Loucy (cell line): ENCODE measurements around the gene PRDM12.

Experiments used
- H2AFZ ChIP-seq: fragments of 200-600 bp; sonication (generic); 2 replicates; pipeline ENCODE4 v1.6.0; 2016; ENCODE audit warnings: antibody characterized with exemption, mild to moderate bottlenecking, low read length, moderate library complexity
- H3F3A ChIP-seq: fragments of 200-600 bp; 2 replicates; pipeline ENCODE4 v1.6.0; 2016; ENCODE audit warnings: antibody characterized with exemption, low read depth, mild to moderate bottlenecking
- H3K27me3 ChIP-seq: fragments of 200-600 bp; sonication (generic); 2 replicates; pipeline ENCODE4 v1.6.1; 2014; ENCODE audit warnings: low read length, mild to moderate bottlenecking; ENCODE audit not compliant: insufficient read depth, poor library complexity, severe bottlenecking
- H3K36me3 ChIP-seq: fragments of 200-600 bp; sonication (generic); 2 replicates; pipeline ENCODE4 v1.6.1; 2016; ENCODE audit warnings: low read length; ENCODE audit not compliant: insufficient read depth
- H3K4me1 ChIP-seq: fragments of 200-600 bp; sonication (generic); 2 replicates; pipeline ENCODE4 v1.5.1; 2014; ENCODE audit warnings: low read length, mild to moderate bottlenecking; ENCODE audit not compliant: insufficient read depth, poor library complexity, severe bottlenecking
- H3K4me2 ChIP-seq: fragments of 200-600 bp; sonication (generic); 2 replicates; pipeline ENCODE4 v1.6.0; 2014; ENCODE audit warnings: antibody characterized with exemption, low read length, low read depth, mild to moderate bottlenecking; ENCODE audit not compliant: poor library complexity, severe bottlenecking
- H3K4me3 ChIP-seq: fragments of 200-600 bp; sonication (generic); 2 replicates; pipeline ENCODE4 v1.5.1; 2014; ENCODE audit warnings: low read length, mild to moderate bottlenecking, mixed read lengths; ENCODE audit not compliant: poor library complexity, severe bottlenecking
- H3K79me2 ChIP-seq: fragments of 200-600 bp; sonication (generic); 2 replicates; pipeline ENCODE4 v1.6.1; 2014; ENCODE audit warnings: low read length; ENCODE audit not compliant: insufficient read depth
- H3K9ac ChIP-seq: fragments of 200-600 bp; sonication (generic); 2 replicates; pipeline ENCODE4 v1.6.0; 2014; ENCODE audit warnings: mild to moderate bottlenecking, low read depth, low read length, moderate library complexity; ENCODE audit not compliant: poor library complexity, severe bottlenecking
- H3K9me2 ChIP-seq: fragments of 200-600 bp; sonication (generic); replicated peaks from 2 replicates; pipeline ENCODE4 v1.6.1; 2016; ENCODE audit warnings: low read depth, low read length, mixed read lengths
- H3K9me3 ChIP-seq: fragments of 200-600 bp; sonication (generic); 2 replicates; pipeline ENCODE4 v1.6.1; 2014; ENCODE audit warnings: mild to moderate bottlenecking, antibody characterized with exemption, low read length, low read depth; ENCODE audit not compliant: insufficient read depth
- H4K20me1 ChIP-seq: fragments of 200-600 bp; sonication (generic); 2 replicates; pipeline ENCODE4 v1.6.0; 2014; ENCODE audit warnings: antibody characterized with exemption, low read length, mild to moderate bottlenecking; ENCODE audit not compliant: insufficient read depth, poor library complexity, severe bottlenecking
- CTCF ChIP-seq: fragments of 200-600 bp; sonication (generic); conservative IDR thresholded peaks from 2 replicates; pipeline ENCODE4 v1.5.1; 2014; ENCODE audit warnings: mild to moderate bottlenecking, antibody characterized with exemption, low read length
- EZH2phosphoT487 ChIP-seq: fragments of 200-600 bp; IDR thresholded peaks from 2 replicates; pipeline ENCODE4 v1.6.1; 2018; ENCODE audit warnings: antibody characterized with exemption, mild to moderate bottlenecking, moderate library complexity, borderline replicate concordance

Gene PRDM12

GRCh38 chr9:130696139-130696650, 31.8 kb downstream of the PRDM12 start:
- no peak overlapping the region for H2AFZ ChIP-seq
- TF ChIP-seq EZH2phosphoT487 (no peak), CTCF (no peak)
- H4K20me1 ChIP-seq: peaks cover 17% of the 10 kb centered on the region
- H3K9me2 ChIP-seq: no peaks in the 10 kb centered on the region
- peaks cover 45% of the 10 kb centered on the region for H3K79me2 ChIP-seq
- H3K4me3 ChIP-seq: peak overlapping the region; percentile 11
- H3K4me1 ChIP-seq: peaks cover 10% of the 10 kb centered on the region
- H3K36me3 ChIP-seq: peaks cover 26% of the 10 kb centered on the region; the same call in 1 of the 2 replicates
- H3K9me3 ChIP-seq: no peaks in the 10 kb centered on the region
- H3F3A ChIP-seq: no peaks in the 10 kb centered on the region
- H3K27me3 ChIP-seq: no peaks in the 10 kb centered on the region
- H3K4me2 ChIP-seq: peak overlapping the region; percentile 78
- peak overlapping the region; percentile 39 for H3K9ac ChIP-seq

- Histone ChIP-seq H2AFZ (no peak overlapping the region), H3K4me2 (peak overlapping the region; percentile 78), H3K9me2 (no peaks in the 10 kb centered on the region), H3F3A (no peaks in the 10 kb centered on the region), H3K27me3 (no peaks in the 10 kb centered on the region), H3K36me3 (peaks cover 34% of the 10 kb centered on the region; the same call in 1 of the 2 replicates), H3K4me3 (no peak overlapping the region), H4K20me1 (peaks cover 24% of the 10 kb centered on the region), H3K9me3 (no peaks in the 10 kb centered on the region), H3K79me2 (peaks cover 53% of the 10 kb centered on the region), H3K4me1 (peaks cover 16% of the 10 kb centered on the region), H3K9ac (peak overlapping the region; percentile 39)
- no peak for TF ChIP-seq CTCF
- TF ChIP-seq EZH2phosphoT487: no peak
Observed at GRCh38 chr9:130696996-130697395, 32.6 kb downstream of the PRDM12 start.

- no peak for TF ChIP-seq CTCF
- TF ChIP-seq EZH2phosphoT487: no peak
- Histone ChIP-seq H2AFZ (no peak overlapping the region), H3F3A (no peaks in the 10 kb centered on the region), H3K9me3 (no peaks in the 10 kb centered on the region), H3K79me2 (peaks cover 59% of the 10 kb centered on the region), H3K9me2 (no peaks in the 10 kb centered on the region), H4K20me1 (peaks cover 24% of the 10 kb centered on the region), H3K27me3 (no peaks in the 10 kb centered on the region), H3K36me3 (peaks cover 45% of the 10 kb centered on the region; the same call in 1 of the 2 replicates), H3K9ac (no peak overlapping the region), H3K4me3 (no peak overlapping the region), H3K4me2 (peak overlapping the region; percentile 31), H3K4me1 (peaks cover 11% of the 10 kb centered on the region)
Observed at GRCh38 chr9:130698514-130698913, 34.1 kb downstream of the PRDM12 start.
